Germinal center (tissue), 1 donor: ENCODE measurements around the gene ZNF556.

ENCODE experiments used
- DNase-seq: peaks from one replicate; pipeline ENCODE4 v3.0.0; 2012; ENCODE audit warnings: mixed read lengths, low spot score

The ZNF556 gene

GRCh38 chr19:2905918-2906519 is 38.9 kb downstream of the ZNF556 start:
- no peak for DNase-seq

DNA sequence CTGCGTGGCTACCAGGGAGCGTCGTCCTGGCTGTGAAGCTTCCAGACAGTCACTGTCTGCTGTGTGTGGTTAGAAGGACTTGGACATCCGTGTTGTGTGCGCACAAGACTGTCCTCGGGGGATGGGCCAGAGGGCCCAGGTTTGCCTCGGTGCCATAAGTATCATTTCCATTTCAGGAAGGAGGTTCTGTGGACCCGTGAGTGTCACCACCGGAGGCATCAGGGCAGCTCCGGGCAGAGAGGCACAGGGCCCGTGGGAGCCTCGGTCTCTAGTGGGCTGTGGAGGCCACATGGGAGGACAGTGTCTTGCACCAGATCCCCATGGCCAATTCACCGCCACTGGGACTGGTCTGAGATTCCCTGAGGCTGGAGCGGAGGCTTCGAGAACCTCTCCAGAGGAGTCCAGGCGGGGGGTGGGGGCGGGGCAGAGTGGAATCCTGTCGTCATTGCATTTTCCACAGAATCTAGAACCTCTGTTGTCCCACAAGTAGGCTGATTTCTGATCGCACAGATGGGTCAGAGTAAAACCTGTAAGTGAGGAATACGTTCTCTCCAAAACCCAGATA is 39.6 kb downstream of the ZNF556 start:
- DNase-seq = no peak

- DNase-seq = no peak
Measured at GRCh38 chr19:2912306-2912705, 45.2 kb downstream of the ZNF556 start.

DNA sequence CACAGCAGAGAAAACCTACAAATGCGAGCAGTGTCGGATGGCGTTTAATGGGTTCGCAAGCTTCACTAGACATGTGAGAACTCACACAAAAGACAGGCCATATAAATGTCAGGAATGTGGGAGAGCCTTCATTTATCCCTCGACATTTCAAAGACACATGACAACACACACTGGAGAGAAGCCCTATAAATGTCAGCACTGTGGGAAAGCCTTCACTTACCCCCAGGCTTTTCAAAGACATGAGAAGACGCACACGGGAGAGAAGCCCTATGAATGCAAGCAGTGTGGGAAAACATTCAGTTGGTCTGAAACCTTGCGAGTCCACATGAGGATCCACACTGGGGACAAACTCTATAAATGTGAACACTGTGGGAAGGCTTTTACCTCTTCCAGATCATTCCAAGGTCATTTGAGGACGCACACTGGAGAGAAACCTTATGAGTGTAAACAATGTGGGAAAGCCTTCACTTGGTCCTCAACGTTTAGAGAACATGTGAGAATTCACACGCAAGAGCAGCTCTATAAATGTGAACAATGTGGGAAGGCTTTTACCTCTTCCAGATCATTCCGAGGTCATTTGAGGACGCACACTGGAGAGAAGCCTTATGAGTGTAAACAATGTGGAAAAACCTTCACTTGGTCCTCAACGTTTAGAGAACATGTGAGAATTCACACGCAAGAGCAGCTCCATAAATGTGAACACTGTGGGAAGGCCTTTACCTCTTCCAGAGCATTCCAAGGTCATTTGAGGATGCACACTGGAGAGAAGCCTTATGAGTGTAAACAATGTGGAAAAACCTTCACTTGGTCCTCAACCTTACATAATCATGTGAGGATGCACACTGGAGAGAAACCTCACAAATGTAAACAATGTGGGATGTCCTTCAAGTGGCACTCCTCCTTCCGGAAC is 50.4 kb downstream of the ZNF556 start:
- no peak for DNase-seq

- no peak for DNase-seq
Measured at GRCh38 chr19:2922987-2923386, 55.9 kb downstream of the ZNF556 start.

- DNase-seq = no peak
Measured at GRCh38 chr19:2923510-2923909, 56.4 kb downstream of the ZNF556 start.

DNA sequence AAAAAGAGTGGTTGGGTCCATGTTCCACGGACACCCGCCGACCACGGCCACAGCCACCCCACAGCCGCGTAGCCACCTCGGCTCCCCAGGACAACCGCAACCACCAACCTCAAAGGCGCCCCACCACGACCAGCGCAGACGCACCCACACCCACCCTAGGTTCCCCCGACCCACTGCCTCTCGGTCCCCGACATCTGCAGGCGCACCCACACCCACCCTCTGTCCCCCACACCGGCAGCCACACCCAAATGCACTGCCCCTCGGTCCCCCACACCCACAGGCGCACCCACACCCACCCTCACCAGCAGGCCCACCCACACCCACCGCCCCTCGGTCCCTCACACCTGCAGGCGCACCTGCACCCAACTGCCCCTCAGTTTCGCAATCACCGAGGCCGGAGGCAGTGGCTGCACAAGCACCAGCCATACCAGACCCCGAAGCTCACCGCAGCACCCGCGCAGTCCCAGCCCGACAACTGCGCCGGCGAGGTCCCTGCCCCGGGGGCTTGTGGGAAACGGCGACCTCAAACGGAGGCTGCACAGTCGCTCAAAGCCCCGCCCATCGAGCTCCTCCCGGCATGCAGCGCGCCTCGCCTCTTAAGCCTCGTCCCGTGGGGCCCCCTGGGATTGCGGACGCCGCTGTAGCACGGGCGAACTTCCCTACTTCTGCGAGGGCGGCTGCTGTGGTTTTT is 59.4 kb downstream of the ZNF556 start:
- no peak for DNase-seq

GRCh38 chr19:2927032-2927430 is 59.9 kb downstream of the ZNF556 start:
- DNase-seq = no peak
